GM19240 (cell line): ENCODE data around the gene LRP2BP.
A peak's percentile ranks its signal among the peaks of the same experiment; 100 is the strongest.

ENCODE experiments used
- DNase-seq: peaks from one replicate; pipeline ENCODE4 v3.0.0; 2011; ENCODE audit warnings: low spot score; ENCODE audit not compliant: insufficient read length

LRP2BP gene

DNA sequence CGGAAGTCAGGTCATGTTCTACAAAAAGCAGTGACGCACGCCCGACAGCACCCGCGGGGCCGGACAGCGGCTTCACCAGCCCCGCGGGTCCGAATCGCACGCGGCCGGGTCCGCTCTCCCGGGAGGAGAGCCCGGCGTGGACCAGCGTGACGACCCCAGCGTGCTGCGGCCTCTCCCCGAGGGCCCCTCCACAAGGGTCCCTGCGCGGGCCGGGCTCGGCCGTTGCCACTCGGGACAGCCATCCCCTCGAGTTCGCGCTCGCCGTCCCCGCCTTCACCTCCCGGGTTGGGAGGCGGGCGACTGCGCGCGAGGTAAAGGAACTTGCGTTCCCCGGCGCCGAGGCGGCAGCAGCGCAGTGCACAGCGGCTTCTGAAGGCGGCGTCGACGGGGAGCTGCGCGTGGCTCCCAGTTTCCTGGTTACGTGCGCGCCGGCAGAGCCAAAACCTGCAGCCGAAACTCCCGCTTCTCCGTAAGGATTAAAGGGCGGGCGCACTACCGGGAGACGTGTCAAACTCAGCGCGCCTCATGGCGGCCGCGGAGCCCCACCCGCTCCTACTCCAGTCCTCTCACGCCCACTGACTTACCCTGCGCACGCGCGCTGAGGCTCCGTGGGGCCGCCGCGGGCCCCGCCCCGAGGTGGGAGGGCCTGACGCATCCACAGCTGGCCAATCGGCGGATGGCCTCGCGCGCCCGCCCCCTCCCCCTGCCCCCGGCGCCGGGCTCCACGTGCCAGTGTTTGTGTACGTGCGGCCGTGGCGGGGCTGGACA is 416 bp upstream of the LRP2BP start:
- peak; percentile 76 for DNase-seq

GRCh38 chr4:185394568-185395237 is 1.0 kb downstream of the LRP2BP start:
- no peak for DNase-seq

GRCh38 chr4:185392156-185392555 is 3.6 kb downstream of the LRP2BP start:
- DNase-seq, result no peak

GRCh38 chr4:185390941-185391340 is 4.8 kb downstream of the LRP2BP start:
- DNase-seq, result no peak

DNA sequence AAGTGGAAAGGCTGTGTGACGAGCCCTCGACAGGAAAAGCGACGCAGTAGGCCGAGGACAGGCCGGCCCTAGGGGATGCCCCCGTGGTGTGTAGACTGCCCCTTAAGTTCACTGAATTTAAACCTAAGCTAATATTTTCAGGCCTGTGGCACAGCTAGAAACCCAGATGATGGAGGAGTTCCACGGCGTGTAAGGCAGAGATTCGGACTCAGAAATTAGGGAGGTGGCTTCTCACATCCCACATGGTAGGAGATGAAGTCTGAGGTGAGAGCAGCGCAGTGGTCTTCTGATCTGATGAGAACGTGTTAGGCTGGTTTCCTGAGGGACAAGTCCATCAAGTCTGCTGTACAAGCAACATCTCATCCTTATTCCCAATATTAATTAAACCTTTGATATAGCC is 7.8 kb downstream of the LRP2BP start:
- no peak for DNase-seq

GRCh38 chr4:185384930-185385331 is 10.8 kb downstream of the LRP2BP start:
- DNase-seq, result no peak

DNA sequence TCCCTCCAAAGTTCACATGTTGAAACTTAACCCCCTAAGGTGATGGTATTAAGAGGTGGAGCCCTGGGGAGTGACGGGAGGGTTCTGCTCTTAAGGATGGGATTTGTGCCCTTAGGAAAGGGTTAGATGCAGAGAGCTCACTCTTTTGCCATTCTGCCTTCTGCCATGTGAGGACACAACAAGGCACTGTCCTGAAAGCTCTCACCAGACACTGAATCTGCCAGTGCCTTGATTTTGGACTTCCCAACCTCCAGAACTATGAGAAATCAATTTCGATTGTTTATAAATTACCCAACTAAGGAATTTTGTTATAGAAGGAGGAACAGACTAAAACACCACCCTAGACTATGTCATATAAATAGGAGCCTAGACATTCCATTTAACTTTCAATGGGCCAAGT is 11.7 kb downstream of the LRP2BP start:
- no peak for DNase-seq

GRCh38 chr4:185383451-185383850 is 12.3 kb downstream of the LRP2BP start:
- DNase-seq, result no peak

GRCh38 chr4:185382754-185383153 is 13.0 kb downstream of the LRP2BP start:
- DNase-seq, result no peak

- no peak for DNase-seq
Observed at GRCh38 chr4:185381288-185382196, 14.2 kb downstream of the LRP2BP start.

GRCh38 chr4:185380320-185380719 is 15.4 kb downstream of the LRP2BP start:
- DNase-seq, result no peak

GRCh38 chr4:185379326-185380295 is 16.1 kb downstream of the LRP2BP start:
- DNase-seq, result no peak

- DNase-seq, result no peak
Observed at GRCh38 chr4:185378264-185378663, 17.5 kb downstream of the LRP2BP start.

DNA sequence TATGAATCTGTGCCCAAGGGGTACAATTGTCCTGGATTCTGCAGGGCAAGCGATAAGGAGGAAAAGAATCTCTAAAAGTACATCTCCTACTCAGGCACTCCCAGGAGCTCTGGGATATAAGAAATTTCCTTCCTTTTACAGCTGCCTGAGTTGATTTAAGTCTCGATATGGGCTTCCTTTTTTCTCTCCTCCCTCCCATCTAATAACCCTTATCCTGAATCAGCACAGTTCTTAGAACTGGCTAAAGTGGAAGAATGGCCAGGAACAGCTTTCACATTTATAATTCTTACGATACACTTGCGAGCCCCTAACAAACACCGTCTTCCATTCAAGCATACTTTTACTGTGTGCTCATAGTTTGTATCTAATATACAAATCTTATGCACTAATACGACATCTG is 21.2 kb downstream of the LRP2BP start:
- DNase-seq, result no peak

GRCh38 chr4:185374027-185374426 is 21.7 kb downstream of the LRP2BP start:
- DNase-seq, result no peak

DNA sequence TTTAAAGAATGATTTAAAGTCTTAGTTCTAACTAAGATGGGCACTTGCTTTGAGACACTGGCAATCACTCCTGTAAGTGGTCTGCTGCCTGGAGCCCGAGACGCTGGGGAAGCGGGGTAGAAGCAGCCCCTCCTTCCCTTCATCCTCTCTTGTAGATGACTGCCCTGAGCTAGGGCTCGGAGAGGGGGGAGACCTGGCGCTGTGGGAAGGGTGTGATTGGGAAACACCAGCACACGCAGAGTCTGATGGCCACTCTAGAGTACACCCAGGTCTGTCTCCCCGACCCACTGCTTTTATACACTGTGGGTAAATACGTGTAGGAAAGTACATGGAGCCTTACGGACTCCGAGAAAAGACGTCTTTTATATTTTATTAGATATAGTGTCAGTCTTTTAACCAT is 24.0 kb downstream of the LRP2BP start:
- DNase-seq, result no peak

- DNase-seq, result no peak
Observed at GRCh38 chr4:185370268-185370949, 25.3 kb downstream of the LRP2BP start.

DNA sequence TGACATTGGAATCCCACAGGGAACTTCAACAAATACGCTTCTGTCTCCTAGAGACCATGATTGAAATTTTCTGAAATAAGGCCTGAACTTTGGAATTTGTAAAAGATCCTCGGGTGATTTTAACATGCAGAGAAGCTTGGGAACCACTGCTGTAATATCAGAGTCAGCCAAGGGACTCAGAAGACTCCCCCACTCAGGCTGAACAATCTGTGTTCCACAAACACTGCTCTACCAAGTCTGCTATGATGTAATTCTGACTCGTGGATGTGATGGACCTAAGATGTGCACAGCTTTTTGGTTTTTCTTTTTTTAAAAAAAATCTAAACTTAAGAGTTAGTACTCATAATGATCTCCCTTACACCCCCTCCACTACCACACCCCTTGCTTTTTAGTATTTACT is 26.0 kb downstream of the LRP2BP start:
- DNase-seq, result no peak

DNA sequence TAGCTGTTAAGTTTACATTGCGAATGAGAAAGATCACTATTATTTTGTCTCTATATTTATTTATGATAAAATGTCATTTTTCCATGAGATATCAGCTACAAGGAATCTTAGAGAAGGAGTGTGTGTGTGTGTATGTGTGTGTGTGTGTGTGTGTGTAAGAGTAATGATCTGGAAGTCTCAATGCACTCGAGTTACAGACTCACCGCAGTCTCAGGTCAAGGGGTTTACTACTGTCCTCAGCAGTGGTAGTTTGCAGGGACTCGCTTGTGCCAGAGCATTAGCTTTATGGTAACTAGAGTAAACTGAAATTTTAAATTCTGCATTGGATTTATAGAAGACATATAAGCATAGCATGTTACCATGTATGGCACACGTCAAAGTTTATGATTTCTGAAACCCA is 30.8 kb downstream of the LRP2BP start:
- no peak for DNase-seq

DNA sequence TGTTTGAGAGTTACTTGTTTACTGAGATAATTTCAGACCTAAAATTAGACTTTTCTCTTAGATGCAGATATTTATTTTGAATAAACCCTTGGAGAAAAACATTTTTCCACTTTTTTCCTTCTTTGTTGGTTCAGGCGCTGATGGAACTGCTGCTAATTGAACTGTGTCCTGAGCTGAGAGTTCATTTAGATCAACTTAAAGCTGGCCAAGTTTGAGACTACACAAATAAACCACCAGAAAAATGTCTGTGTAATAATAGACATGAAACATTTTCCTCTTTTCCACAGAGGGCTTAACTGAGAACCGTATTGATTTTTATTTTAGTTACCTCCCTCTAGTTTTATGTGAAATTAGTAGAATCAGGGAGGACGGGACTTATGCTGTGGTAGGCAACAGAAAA is 32.5 kb downstream of the LRP2BP start:
- no peak for DNase-seq
